Esophagus squamous epithelium (tissue), 5 donors: ENCODE measurements around the gene AKT2. TPM values are rescaled to one million over a fixed set of nuclear protein-coding genes. Genes with fewer than 3 reads are reported as not detected.
A peak's percentile ranks its signal among the peaks of the same experiment; 100 is the strongest.

ENCODE experiments used
- DNase-seq: peaks from one replicate; lab custom pipeline; 2025; lab: John Stamatoyannopoulos, UW
- H3K27ac ChIP-seq, 4 donors: fragments of 200-600 bp; sonication (generic); one replicate each; pipeline ENCODE4 v1.5.1; 2016 to 2019; ENCODE audit warnings: mild to moderate bottlenecking in 1 of 4
- H3K27me3 ChIP-seq, 4 donors: fragments of 200-600 bp; sonication (generic); 1 replicate in 3 of 4; 2 replicates in 1 of 4; pipeline versions ENCODE4 v1.5.1 to v1.6.0; 2017 to 2021; ENCODE audit warnings: antibody characterized with exemption in 1 of 4
- H3K36me3 ChIP-seq, 3 donors: fragments of 200-600 bp; sonication (generic); one replicate each; pipeline ENCODE4 v1.5.1; 2016 to 2019
- H3K4me1 ChIP-seq, 3 donors: fragments of 200-600 bp; sonication (generic); one replicate each; pipeline ENCODE4 v1.5.1; 2017 to 2019
- H3K4me3 ChIP-seq, 4 donors: fragments of 200-600 bp; sonication (generic); 1 replicate in 3 of 4; 2 replicates in 1 of 4; pipeline ENCODE4 v1.5.1; 2016 to 2019; ENCODE audit warnings: mild to moderate bottlenecking in 2 of 4, moderate library complexity in 1 of 4
- H3K9me3 ChIP-seq, 3 donors: fragments of 200-600 bp; sonication (generic); one replicate each; pipeline ENCODE4 v1.5.1; 2016 to 2019
- POLR2A ChIP-seq, 4 donors: fragments of 450-650 bp; IDR thresholded peaks; one replicate each; pipeline ENCODE4 v1.6.1; 2017; ENCODE audit warnings: antibody characterized with exemption in 4 of 4, mild to moderate bottlenecking in 4 of 4, moderate library complexity in 3 of 4
- WGBS, 2 donors: methylation state at CpG; one replicate each; pipeline ENCODE4 v1.1.5; 2018; 5-methylcytosine and 5-hydroxymethylcytosine counted together
- intact Hi-C: fragments of 100-400 bp; cut with DNase I; formaldehyde crosslinking; loops from one replicate; pipeline ENCODE4 v1.15.0; 2022
- total RNA-seq, 4 donors: library from RNA; depleted of rRNA; stranded (reverse); fragments of >200 nt; gene quantifications; one replicate each; pipeline ENCODE4 v1.1.0, GENCODE V29; 2016
- TF ChIP-seq, protein P1 (sequence below), 6 experiments: fragments of 450-650 bp in 4 of 6; fragments of 200-600 bp in 2 of 6; sonication (generic) in 2 of 6; IDR thresholded peaks; one replicate each; pipeline ENCODE4 v1.5.1; 2016 to 2019; ENCODE audit warnings: antibody characterized with exemption in 6 of 6, mild to moderate bottlenecking in 4 of 6, moderate library complexity in 4 of 6
- donor health status: DM: yes; HTN: yes; CAD: no.

The AKT2 gene
- total RNA-seq, 4 donors from 2014 or later: 59.0 to 84.7 (median 69.0) TPM

DNA sequence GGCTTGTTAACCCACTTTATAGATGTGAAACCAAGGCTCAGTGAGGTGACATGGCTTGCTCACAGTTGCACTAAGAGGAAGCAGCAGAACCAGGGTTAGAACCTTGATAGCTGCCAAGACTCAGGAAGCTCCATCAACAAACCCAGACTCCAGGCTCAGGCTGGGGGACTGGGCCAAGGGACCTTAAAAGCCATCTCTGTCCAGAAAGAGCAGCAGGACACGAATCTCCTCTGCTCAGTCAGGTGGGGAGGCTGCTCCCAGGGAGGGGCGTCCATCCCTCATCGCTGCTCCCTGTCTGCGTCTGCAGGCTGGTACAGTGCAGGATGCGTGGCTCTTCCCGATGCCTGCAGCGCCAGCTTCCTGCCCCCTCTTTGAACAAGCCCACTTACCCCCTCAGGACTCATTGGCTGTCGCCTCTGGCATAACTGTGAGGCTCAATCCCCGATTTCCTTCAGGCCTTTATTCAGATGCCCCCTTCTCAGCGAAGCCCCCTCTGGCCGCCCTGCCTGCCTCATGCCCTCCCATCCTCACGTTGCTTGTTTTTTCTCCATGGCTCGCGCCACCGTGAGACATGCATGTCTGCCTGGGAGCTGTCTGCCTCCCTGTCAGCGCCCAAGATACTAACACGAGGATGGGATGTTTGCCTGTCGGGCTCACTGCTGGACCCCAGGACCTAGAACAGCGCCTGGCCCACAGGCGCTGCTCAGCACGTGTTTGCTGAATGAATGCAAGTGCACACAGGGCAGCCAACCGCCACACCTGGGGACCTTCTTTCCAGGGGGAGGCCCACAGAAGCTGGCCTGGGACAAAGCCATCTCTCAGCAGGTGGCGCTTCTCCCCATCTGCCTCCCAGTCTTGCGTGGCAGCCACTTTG lies 21.5 kb downstream of the AKT2 start:
- intact Hi-C loops: no loop called here
- H3K27ac ChIP-seq: no peak overlapping the region
- no peaks in the 10 kb centered on the region for H3K9me3 ChIP-seq
- 89 to 90% methylated on average over 13 to 14 of the region's 24 CpGs for WGBS, 2 donors
- H3K27me3 ChIP-seq: no peaks in the 10 kb centered on the region
- TF ChIP-seq POLR2A (IDR thresholded peaks at IDR 0.05): no peak
- TF ChIP-seq, protein P1, sequence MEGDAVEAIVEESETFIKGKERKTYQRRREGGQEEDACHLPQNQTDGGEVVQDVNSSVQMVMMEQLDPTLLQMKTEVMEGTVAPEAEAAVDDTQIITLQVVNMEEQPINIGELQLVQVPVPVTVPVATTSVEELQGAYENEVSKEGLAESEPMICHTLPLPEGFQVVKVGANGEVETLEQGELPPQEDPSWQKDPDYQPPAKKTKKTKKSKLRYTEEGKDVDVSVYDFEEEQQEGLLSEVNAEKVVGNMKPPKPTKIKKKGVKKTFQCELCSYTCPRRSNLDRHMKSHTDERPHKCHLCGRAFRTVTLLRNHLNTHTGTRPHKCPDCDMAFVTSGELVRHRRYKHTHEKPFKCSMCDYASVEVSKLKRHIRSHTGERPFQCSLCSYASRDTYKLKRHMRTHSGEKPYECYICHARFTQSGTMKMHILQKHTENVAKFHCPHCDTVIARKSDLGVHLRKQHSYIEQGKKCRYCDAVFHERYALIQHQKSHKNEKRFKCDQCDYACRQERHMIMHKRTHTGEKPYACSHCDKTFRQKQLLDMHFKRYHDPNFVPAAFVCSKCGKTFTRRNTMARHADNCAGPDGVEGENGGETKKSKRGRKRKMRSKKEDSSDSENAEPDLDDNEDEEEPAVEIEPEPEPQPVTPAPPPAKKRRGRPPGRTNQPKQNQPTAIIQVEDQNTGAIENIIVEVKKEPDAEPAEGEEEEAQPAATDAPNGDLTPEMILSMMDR (IDR thresholded peaks at IDR 0.05): no peak
- H3K36me3 ChIP-seq: peaks cover 0 to 58% (median 22%) of the 10 kb centered on the region in 3 donors
- no peak for DNase-seq
- H3K4me1 ChIP-seq: peaks cover 0 to 34% (median 0%) of the 10 kb centered on the region in 3 donors
- no peak overlapping the region for H3K4me3 ChIP-seq

DNA sequence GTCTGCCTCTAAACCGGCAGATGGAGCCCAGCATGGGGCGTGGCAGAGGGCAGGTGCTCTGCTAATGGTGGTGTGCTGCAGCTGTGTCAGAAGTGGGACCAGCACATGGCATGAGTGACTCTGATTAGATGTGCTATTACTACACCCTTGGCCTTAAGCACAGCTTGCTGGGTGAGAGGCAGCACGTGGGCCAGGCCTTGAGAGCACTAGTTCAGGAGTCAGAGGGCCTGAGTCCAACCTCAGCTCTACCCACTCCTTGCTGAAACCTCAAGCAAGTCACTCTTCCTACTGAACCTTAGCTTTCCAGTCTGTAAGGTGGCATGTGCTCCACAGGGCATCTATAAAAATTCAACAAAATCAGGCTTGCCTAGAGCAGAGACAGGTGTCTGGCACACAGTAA lies 22.7 kb downstream of the AKT2 start:
- Histone ChIP-seq H3K4me1 (peaks cover 0 to 28% (median 3%) of the 10 kb centered on the region in 3 donors), H3K36me3 (peaks cover 0 to 50% (median 22%) of the 10 kb centered on the region in 3 donors), H3K27ac (no peak overlapping the region), H3K4me3 (no peak overlapping the region), H3K9me3 (no peaks in the 10 kb centered on the region), H3K27me3 (no peaks in the 10 kb centered on the region)
- TF ChIP-seq POLR2A (IDR thresholded peaks at IDR 0.05): no peak
- TF ChIP-seq, protein P1 (IDR thresholded peaks at IDR 0.05): no peak
- intact Hi-C loops: no loop called here
- WGBS, 2 donors: 95% methylated on average over 3 of the region's 3 CpGs; no CpG with 5 or more reads in 1 of the 2 donors
- no peak for DNase-seq

DNA sequence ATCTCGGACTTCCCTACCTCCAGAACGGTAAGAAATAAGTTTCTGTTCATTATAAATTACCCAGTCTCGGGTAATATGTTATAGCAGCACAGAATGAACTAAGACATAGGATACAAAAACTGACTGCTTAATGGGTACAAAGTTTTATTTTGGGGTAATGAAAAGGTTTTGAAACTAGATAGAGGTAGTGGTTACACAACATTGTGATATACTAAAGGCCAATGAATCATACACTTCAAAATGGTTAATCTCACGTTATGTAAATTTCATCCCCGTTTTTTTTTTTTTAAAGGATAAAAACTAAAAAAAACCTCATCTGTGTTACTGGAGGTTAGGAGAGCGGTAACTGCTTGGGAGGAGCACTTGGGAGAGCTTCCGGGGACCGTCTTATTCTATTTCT lies 23.5 kb downstream of the AKT2 start:
- TF ChIP-seq, protein P1 (IDR thresholded peaks at IDR 0.05): no peak
- TF ChIP-seq POLR2A (IDR thresholded peaks at IDR 0.05): no peak
- intact Hi-C loops: no loop called here
- H3K27me3 ChIP-seq: no peaks in the 10 kb centered on the region
- peaks cover 6 to 28% (median 10%) of the 10 kb centered on the region in 3 donors for H3K4me1 ChIP-seq
- H3K36me3 ChIP-seq: peaks cover 0 to 51% (median 24%) of the 10 kb centered on the region in 3 donors
- no peak for DNase-seq
- no peak overlapping the region for H3K4me3 ChIP-seq
- H3K27ac ChIP-seq: no peak overlapping the region
- WGBS, 2 donors: 67 to 72% methylated on average over 8 of the region's 8 CpGs
- H3K9me3 ChIP-seq: no peaks in the 10 kb centered on the region

DNA sequence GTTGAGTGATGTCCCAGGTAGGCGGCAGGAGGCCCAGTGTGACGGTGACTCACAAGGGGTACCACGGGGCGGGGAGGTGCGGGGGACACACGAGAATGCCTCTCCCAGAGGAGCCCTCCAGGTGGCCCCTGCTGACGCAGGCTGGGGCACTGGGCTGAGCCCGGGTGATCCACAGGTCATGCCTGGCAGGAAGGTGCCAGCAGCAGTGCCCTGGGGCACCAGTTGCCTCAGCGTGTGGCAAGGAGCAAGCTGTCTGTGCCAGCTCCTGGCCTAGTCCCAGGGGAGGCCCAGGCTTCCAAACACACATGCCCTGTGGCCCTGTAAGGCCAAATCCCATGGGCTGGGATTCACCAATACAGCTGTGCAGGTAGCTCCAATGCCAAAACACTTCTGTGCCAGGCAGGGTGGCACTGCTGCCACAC lies 28.0 kb downstream of the AKT2 start:
- intact Hi-C loops: no loop called here
- H3K27ac ChIP-seq: peak overlapping the region in 2 of 4 donors; percentile 14 to 29

DNA sequence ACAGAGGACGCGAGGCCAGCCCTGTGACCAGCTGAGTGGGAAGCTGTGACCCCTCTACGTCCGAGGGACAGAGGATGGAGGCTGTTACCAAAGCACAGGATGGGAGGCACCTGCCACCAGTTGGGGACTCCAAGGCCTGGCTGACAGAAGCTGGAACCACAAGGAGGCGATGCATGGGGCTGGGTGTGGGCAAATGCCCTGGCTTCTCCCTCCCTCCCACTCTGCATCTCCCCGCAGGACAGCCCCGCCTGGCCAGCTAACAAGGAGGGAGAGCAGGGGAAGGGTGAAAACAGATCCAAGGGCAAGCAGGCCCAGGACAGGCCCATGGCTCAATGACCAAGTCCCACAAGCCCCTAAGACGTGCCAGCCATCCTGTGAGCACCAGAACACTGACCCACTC lies 28.6 kb downstream of the AKT2 start:
- Histone ChIP-seq H3K9me3 (no peaks in the 10 kb centered on the region), H3K27ac (peak overlapping the region in 2 of 4 donors; percentile 9 to 29), H3K4me3 (no peak overlapping the region), H3K27me3 (no peaks in the 10 kb centered on the region), H3K36me3 (peaks cover 20 to 58% (median 22%) of the 10 kb centered on the region in 3 donors), H3K4me1 (peaks cover 7 to 49% (median 10%) of the 10 kb centered on the region in 3 donors)
- WGBS, 2 donors: 86 to 87% methylated on average over 4 to 6 of the region's 8 CpGs
- intact Hi-C loops: no loop called here
- TF ChIP-seq POLR2A (IDR thresholded peaks at IDR 0.05): no peak
- TF ChIP-seq, protein P1 (IDR thresholded peaks at IDR 0.05): no peak
- no peak for DNase-seq

More for the DNA sequence above, 28.0 kb downstream of the AKT2 start:
- no peak overlapping the region for H3K4me3 ChIP-seq
- no peaks in the 10 kb centered on the region for H3K9me3 ChIP-seq
- no peak for TF ChIP-seq POLR2A (IDR thresholded peaks at IDR 0.05)
- WGBS, 2 donors: 40% methylated on average over 4 of the region's 9 CpGs; no CpG with 5 or more reads in 1 of the 2 donors
- no peak for DNase-seq
- H3K4me1 ChIP-seq: peaks cover 7 to 47% (median 10%) of the 10 kb centered on the region in 3 donors
- no peaks in the 10 kb centered on the region for H3K27me3 ChIP-seq
- peaks cover 20 to 54% (median 22%) of the 10 kb centered on the region in 3 donors for H3K36me3 ChIP-seq
